Right renal pelvis (tissue), 4 donors: ENCODE results near the gene ZNF738. TPM values are rescaled to one million over a fixed set of nuclear protein-coding genes. Genes with fewer than 3 reads are reported as not detected.
"Not testable (repeated sequence)": the region's sequence is repeated elsewhere in the genome, so short reads cannot be mapped to it uniquely, and the experiment has no call there.

Experiments
- DNase-seq, 4 donors: peaks; one replicate each; pipeline ENCODE4 v3.0.0-alpha.2; 2013; ENCODE audit warnings: low read depth in 4 of 4, low spot score in 3 of 4, missing footprints in 1 of 4
- polyA plus RNA-seq, 4 donors: library from polyadenylated mRNA; unstranded; fragments of 120-200 nt; gene quantifications; one replicate each; pipeline ENCODE4 v1.2.1, GENCODE V29; 2013; ENCODE audit not compliant: insufficient read length in 4 of 4

The ZNF738 gene
- polyA plus RNA-seq, result 10 to 100 TPM; 31.8 to 42.3 (median 38.5) TPM

DNA sequence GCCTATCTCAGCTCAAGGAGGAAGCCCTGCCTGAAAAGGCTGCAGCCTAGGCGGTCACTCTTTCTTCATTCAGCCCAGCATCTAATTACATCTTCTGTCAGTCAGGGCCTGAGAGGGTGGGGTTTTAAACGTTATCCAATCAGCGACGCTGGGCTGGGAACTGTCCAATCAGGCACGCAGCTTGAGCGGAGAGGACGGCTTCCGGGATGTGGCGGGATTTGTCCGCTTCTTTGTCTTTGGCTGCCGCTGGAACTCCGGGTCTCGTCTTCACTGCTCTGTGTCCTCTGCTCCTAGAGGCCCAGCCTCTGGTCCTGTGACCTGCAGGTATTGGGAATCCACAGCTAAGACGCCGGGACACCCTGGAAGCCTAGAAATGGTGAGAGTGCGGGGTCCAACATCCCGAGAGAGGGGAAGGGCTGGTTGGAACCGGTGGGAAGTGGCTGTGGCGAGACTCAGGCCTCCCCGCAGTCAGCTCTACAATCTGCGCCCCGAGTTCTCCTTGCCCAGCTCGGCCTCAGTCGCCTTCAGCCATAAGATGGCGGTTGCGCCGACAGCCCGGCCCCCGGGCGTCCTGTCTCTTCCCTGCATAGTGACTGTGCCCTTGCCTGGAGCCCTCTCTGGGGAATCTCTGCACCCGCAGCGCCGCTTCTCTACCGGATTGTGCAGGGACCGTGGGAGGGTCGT is at the start of gene ZNF738:
TSS of gene ZNF738 (plus strand) at position 233 of the 684 bp plus-strand sequence. CDS start at position 374, 141 bp downstream.
- peak; percentile 87 to 97 (median 92) for DNase-seq

GRCh38 chr19:21312807-21313206 is 46.0 kb upstream of the ZNF738 start:
- not testable (repeated sequence) for DNase-seq

DNA sequence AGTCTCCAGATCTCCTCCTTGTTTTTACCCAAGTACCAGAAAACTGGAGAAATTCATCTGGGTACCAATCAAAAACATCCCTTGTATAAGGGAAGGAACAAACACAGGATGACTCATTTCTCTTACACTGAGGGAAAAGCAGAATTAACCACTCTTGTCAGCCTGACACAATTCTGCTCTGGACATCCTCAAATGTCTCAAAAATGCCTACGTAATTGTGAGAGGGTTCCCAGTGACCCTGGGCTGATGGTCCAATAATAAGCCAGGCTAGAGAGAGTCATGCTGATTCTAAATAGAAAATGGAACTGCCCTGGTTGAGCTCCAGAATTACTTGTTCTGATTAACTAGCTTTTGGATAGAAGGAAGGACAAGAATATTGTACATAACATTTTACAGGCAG is 44.1 kb upstream of the ZNF738 start:
- DNase-seq, result no peak

DNA sequence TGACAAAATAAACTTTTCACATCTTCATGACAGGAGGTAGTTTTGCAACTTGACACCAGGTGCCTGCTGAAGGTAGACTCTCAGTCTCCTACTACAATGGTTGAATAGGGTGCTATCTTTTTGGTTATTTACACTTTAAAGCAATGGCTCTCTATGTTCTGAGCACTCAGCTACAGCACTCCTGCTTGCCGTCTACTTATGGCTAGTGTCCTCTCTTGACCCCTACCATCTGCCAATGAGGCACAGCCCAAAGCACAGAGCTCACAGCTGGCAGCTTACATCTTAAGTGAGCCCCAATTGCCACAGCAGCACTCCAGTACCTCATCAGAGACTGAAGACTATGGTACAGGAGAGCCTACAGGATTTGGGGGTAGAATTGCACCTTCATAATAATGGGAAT is 41.0 kb upstream of the ZNF738 start:
- no peak for DNase-seq

- DNase-seq, result no peak
Measured at GRCh38 chr19:21321134-21321533, 37.7 kb upstream of the ZNF738 start.

DNA sequence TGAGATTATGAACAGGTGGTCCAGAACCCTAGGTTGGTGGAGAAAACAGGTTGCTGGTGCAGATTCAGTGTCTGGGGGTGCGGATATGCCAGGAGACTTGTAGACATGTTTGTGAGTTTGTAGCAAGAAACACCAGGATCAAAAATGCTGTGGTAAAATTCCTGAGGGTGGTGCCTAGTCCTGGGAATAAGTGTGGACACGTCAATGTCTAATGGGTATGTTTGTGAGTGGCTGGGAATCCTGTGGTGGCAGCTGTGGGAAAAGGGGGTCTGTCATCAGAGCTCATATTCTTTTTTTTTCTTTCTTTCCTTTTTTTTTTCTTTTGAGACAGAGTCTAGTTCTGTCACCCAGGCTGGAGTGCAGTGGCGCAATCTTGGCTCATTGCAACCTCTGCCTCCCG is 36.8 kb upstream of the ZNF738 start:
- no peak for DNase-seq

- no peak for DNase-seq
Measured at GRCh38 chr19:21322528-21322927, 36.3 kb upstream of the ZNF738 start.

- DNase-seq, result no peak
Measured at GRCh38 chr19:21323000-21323399, 35.8 kb upstream of the ZNF738 start.

GRCh38 chr19:21326169-21326568 is 32.6 kb upstream of the ZNF738 start:
- DNase-seq, result no peak

GRCh38 chr19:21328406-21328805 is 30.4 kb upstream of the ZNF738 start:
- DNase-seq, result peak in 2 of 4 donors; percentile 3 to 19

DNA sequence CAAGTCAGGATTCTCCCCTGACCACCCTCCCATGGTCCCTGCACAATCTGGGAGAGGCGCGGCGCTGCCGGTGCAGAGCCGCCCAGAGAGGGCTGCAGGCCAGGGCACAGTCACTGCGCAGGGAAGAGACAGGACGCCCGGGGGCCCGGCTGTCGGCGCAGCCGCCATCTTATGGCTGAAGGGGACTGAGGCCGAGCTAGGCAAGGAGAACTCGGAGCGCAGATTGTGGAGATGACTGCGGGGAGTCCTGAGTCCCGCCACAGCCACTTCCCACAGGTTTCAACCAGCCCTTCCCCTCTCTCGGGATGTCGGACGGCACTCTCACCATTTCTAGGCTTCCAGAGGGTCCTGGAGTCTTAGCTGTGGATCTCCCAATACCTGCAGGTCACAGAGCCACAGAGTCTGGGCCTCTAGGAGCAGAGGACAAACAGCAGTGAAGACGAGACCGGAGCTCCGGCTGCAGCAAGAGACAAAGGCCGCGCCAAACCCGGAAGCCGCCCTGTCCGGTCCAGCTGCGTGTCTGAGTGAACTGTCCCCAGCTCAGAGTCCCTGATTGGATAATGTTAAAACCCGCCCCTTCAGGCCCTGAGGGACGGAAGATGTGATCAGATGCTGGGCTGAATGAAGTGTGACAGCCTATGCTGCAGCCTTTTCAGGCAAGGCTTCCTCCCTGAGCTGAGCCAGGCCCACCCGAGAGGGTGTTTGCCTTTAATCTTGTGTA is 29.8 kb upstream of the ZNF738 start, which contains the start of gene ZNF708:
TSS of gene ZNF708 (minus strand) at position 526 of the 721 bp plus-strand sequence. CDS start at position 328, 198 bp downstream.
- DNase-seq, result peak; percentile 67 to 89 (median 80)

DNA sequence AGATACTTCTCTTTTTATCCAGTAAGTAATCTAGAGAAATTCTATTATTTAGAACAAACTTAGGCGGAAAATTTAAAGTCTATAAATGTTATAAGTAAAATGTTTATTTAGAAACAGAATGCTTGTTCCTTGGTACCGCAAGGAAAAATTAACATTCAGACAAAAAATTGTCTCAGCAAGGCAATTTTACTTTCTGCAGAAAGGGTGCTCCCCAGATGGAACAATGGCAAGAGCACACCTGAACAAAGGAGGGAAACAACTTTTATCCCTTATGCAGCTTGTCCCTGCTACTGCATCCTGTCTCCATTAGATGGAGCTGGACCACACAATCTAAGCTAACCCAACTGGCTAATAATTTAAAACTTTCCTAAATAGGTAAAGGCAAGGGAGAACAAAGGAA is 23.1 kb upstream of the ZNF738 start:
- no peak for DNase-seq

- not testable (repeated sequence) for DNase-seq
Measured at GRCh38 chr19:21344841-21345240, 14.0 kb upstream of the ZNF738 start.

DNA sequence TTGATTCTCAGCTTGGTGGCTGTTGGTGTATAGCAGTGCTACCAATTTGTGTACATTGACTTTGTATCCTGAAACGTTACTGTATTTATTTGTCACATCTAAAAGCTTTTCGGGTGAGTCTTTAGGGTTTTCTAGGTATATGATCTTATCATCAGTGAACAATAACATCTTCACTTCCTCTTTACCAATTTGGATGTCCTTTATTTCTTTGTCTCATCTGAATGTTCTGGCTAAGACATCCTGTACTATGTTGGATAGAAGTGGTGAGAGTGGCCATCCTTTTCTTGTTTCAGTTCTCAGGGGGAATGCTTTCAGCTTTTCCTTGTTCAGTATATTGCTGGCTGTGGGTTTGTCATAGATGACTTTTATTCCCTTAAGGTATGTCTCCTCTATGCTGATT is 6.0 kb upstream of the ZNF738 start:
- no peak for DNase-seq

DNA sequence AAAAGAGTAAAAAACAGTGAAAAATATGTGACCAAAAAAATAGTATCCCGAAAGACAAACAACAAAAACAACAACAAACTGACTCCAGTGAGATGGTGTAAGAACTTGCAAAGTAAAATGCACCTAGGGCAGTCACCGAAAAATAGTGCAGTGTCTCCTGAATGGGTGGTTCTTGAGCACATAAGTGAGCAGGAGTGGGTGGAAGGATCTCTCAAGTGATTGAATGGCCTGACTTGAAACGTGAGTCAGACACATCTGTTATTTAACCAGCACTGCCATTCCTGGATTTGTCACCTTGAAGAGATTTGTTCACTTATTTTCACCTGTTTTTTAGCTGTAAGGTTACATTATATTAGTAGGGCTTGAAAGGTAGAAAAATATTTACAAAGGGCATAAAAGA is 3.5 kb downstream of the ZNF738 start:
- no peak for DNase-seq

DNA sequence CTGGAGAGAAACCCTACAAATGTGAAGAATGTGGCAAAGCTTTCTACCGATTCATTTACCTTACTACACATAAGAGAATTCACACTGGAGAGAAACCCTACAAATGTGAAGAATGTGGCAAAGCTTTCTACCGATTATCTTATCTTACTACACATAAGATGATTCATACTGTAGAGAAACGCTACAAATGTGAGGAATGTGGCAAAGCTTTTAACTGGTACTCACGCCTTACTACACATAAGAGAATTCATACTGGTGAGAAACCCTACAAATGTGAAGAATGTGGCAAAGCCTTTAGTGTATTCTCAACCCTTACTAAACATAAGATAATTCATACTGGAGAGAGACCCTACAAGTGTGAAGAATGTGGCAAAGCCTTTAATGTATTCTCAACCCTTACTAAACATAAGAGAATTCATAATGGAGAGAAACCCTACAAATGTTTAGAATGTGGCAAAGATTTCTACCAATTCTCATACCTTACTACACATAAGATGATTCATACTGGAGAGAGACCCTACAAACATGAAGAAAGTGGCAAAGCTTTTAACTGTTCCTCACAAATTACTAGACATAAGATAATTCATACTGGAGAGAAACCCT is 25.3 kb downstream of the ZNF738 start:
- DNase-seq, result no peak

DNA sequence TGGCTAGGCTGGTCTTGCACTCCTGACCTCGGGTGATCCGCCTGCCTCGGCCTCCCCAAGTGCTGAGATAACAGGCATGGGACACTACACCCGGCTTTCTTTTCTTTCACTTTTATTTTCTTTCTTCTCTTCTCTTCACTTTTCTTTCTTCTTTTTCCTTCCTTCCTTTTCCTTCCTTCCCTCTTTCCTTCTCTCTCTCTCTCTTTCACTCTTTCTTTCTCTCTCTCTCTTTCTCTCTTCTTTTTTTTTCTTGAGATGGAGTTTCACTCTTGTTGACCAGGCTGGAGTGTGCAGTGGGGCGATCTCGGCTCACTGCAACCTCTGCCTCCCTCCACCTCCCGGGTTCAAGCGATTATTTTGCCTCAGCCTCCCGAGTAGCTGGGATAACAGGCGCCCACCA is 37.3 kb downstream of the ZNF738 start:
- no peak for DNase-seq

DNA sequence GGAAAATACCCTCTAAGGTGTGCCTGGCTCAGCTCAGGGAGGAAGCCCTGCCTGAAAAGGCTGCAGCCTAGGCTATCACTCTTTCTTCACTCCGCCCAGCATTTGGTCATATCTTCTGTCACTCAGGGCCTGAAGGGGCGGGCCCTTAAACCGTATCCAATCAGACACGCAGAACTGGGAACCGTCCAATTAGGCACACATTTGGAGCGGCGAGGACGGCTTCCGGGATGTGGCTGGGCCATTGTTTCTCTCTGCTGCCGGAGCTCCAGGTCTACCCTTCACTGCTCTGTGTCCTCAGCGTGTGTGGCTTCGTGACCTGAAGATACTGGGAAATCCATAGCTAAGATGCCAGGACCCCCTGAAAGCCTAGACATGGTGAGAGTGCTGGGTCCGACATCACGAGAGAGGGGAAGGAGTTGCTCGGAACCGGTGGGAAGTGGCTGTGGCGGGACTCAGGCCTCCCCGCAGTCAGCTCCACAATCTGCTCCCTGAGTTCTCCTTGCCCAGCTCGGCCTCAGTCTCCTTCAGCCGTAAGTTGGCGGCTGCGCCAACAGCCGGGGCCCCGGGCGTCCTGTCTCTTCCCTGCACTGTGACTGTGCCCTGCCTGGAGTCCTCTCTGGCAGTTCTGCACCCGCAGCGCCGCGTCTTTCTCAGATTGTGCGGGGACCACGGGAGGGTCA is 38.2 kb downstream of the ZNF738 start, which contains the start of gene ZNF493:
TSS of gene ZNF493 (plus strand) at position 241 of the 680 bp plus-strand sequence. CDS start at position 346, 105 bp downstream.
- peak; percentile 83 to 95 (median 94) for DNase-seq

DNA sequence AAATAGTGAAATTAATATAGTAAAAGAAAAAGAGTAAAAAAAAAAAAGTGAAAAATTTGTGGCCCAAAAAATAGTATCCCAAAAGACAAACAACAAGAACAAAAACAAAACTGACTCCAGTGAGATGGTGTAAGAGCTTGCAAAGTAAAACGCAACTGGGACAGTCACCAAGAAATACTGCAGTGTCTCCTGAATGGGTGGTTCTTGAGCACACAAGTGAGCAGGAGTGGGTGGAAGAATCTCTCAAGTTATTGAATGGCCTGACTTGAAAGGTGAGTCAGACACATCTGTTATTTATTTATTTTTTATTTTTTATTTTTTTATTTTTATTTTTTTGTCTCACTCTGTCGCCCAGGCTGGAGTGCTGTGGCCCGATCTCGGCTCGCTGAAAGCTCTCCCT is 40.1 kb downstream of the ZNF738 start:
- no peak for DNase-seq

DNA sequence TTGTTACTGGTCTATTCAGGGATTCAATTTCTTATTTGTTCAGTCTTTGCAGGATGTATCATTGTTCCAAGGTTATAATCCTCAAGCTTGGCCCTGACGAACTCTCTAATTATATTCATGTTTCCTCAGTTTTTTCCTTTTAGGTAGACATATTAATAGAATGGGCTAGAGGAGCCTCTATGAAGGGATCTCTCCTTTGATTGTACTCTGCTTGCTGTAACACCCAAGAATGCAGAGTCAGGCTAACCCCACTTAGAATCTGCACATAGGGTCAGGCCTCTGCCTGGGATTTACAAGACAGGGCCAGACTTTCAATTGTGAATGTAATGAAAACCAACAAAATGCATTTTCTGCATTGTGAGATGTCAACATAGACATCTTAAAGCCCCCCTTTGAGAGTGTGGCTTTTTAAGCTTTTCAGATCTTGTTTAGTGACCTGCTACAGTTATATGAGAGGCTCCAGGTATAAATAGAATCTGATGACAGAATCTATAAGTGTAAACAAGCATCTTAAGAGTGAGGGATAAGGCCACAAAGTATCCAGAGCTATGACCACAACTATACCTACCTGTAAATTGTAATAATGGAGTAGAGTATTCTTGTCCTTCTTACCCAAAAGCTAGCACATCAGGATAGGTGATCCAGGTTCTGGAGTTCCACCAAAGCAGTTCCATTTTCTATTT is 43.6 kb downstream of the ZNF738 start:
- DNase-seq, result no peak
